CD4-positive, alpha-beta T cell treated with Interferon alpha-2 for 1 hour (primary cell): ENCODE results near the gene APH1B.
"Not testable (repeated sequence)": the region's sequence is repeated elsewhere in the genome, so short reads cannot be mapped to it uniquely, and the experiment has no call there.

ENCODE experiments used
- DNase-seq, 2 donors: peaks; one replicate each; pipeline ENCODE4 v3.0.0-alpha.2; 2020 to 2022

The APH1B gene

DNA sequence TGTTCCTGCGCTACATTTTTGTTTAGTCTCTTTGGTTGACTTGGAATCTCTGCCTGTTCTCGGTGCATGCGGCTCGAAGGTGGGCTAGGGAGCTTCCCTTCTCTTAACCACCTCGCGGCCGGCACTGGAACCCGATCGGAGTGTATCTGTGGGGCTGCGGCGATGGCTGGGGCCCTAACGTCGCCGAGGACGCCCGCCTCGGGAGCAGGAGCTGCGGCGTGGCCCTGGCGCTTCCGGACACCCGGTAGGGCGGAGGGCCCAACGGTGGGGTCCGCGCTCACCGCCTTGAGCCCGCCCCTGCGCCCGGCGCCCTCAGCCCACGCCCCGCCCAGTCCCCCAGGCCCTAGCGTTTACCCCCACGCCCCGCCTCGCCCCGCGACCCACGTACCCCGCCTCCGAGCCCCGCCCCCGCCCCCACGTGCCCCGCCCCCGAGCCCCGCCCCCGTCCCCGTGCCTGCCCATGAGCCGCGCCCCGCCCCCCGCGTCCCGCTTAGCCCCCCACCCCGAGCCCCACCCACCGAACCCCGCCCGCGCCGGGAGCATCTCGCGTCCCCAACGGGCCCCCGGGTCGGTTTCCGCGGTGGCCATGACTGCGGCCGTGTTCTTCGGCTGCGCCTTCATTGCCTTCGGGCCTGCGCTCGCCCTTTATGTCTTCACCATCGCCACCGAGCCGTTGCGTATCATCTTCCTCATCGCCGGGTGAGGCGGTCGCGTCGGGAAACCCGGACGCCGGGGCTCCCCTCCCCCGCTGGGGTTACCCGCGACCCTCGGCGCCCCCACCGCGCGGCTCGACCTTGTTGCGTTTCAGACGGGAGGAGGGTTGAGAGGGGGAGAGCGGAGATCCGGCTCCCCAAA lies at the start of gene APH1B:
Gene APH1B, plus strand, starts transcription at position 568 of the 855 bp plus-strand sequence. Its CDS starts 19 bp downstream, at position 587.
- DNase-seq, result peak; percentile 84 to 89

DNA sequence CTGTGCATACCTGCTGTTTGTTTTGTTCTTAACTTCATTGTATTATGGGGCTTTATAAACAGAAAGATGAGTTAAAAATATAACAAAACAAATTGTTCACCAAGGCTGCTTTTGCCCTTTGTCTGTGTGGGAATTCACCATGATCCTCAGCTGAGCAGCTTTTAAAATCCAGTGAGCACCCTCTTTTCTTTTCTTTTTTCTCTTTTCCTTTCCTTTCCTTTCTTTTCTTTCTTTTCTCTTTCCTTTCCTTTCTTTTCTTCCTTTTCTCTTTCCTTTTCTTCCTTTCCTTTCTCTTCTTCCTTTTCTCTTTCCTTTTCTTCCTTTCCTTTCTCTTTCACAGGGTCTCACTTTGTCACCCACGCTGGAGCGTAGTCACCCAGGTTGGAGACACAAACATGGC lies 49.7 kb upstream of the APH1B start:
- DNase-seq, result no peak

DNA sequence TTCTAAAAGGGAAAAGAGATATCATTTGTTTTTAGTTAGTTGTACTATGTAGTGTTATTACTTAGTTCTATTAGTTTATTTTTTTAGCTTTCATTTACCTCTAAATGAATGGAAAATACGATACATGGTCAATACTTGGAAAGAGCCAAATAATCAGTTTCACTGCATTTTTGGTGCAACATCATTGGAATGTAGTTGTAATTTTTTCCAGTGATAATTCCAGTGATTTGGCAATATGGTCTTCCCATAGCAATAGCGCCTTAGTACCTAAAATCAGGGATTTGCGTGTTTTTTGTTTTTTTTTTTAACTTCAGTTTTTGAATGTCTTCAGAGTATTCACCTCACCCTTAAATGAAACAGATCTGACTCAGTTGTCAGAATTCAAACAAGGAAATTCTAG lies 46.2 kb upstream of the APH1B start:
- no peak for DNase-seq

DNA sequence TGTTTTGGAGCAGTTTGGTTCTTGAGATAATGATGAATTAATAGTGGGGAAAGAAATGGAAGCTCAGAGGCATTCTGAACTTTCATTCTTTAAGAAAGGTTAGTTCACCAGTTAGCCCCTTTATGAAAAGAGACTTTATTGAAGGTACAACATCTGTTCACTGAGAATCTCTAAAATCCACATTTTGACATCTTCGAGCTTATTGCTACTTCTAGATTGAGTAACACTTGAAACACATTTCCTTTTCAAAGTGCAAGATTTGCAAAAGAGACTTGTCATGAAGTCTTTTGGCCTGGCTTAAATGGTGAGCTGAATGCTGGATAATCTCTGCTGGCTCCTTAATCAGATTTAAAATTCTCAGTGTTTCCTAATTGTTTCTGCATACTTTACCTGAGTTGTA lies 45.7 kb upstream of the APH1B start:
- no peak for DNase-seq

DNA sequence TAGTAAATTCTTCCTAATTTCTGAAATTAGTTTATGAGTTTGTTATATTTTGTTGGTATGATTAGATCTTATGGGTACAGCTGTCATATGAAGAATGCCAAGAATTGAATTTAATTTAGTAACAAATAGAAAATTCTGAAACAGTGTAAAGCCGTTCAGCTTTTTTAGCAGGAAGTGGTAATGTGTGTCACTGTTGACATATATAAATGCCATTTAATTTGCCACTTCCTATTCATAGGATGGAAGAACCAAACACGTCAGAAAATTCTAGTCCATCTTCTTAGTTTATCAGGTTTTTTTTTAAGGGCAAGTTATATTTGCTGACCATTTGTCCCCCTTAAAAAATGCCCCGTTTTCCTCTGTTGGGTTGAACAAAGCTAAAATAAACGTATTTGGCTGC lies 45.0 kb upstream of the APH1B start:
- peak in 1 of 2 donors; percentile 61 for DNase-seq

DNA sequence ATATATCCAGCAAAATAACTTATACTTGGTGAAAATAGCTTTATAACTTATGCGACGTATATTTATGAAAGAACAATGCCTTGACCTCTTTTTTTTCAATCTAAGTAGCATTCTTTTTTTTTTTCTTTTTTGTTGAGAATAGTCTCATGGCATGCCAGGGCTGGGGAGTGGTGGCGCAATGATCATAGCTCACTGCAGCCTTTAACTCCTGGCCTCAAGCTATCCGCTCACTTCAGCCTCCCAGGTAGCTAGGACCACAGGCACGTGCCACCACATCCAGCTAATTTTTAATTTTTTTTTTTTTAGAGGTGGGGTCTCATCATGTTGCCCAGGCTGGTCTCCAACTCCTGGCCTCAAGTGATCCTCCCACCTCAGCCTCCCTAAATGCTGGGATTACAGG lies 44.5 kb upstream of the APH1B start:
- DNase-seq, result no peak

DNA sequence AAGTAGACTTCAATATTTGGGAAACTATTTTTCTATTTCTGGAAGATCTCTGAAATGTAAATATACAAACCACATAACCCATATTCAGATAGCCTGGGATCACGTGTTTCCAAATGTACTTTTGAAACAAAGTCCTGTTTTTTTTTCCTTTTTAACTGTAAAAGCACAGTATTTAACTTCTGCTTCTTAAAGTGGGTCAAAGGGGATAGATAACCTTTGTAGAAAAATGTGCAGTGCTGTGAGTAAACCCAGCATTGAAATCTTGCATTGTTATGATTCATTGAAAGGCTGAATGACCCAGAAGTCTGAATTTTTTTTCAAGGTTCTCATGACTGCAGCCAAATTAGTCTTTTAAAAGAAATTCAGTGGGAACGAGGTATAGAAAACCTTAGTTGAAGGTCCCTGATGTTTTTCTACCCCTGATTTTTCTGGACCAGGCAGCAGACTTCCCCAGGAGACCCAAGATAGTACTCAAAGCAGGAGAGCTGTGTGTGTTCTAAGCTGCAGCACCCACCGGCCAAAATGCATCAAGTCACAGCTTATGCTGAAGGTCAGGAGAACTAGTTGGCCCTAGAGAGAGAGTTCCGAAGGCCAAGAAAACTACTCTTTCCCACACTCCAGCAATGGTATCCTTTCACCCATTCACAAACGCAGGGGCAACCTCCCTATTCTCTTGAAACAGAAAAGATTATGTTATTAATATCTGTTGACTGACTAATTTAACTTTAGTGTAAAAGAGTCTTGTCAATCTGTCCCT lies 43.6 kb upstream of the APH1B start:
- DNase-seq, result no peak

DNA sequence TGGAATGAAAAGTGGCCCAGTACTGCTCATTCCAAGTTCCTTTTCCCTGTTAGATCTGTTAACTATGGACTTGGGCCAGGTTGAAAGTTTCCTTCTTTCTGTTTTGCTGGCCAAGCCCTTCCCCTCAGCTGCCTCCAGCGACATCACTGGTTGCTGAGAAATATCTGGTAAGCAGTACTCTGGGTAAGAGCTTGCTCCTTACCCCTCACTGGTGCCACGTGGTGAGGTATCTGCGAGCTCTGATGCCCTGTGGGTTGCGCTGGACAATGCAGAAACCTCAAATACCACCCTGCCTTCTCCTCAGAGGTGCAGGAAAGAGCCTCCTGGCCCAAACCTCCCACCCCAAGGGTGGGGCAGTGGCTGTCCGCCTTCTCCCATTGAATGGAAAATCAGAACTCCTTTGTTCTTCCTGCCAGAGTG lies 42.9 kb upstream of the APH1B start:
- no peak for DNase-seq

DNA sequence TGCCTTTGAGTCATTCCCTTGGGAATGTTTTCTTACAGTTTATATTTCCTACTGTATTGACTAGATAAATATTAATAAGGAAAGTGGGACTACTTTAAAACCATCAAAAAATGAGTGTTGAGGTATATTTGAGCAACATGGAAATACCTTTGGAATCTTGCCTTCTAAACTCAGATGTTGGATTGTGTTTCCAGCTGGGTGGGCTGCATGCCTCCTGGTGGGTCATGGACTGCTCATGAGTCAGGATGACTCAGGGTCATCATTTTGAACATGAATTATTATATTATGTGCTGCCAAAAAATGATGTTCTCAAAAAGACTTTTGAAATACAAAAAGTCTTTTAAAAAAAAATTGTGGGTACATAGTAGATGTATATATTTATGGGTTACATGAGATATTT lies 41.1 kb upstream of the APH1B start:
- DNase-seq, result no peak

DNA sequence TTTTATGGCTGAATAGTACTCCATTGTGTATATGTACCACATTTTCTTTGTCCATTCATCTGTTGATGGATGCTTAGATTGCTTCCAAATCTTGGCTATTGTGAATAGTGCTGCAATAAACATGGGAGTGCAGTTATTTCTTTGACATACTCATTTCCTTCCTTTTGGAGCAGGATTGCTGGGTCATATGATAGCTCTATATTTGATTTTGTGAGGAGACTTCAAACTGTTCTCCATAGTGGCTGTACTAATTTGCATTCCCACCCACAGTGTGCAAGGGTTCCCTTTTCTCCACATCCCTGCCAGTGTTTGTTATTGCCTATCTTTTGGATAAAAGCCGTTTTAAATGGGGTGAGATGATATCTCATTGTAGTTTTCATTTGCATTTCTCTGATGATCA lies 40.3 kb upstream of the APH1B start:
- DNase-seq, result not testable (repeated sequence)

DNA sequence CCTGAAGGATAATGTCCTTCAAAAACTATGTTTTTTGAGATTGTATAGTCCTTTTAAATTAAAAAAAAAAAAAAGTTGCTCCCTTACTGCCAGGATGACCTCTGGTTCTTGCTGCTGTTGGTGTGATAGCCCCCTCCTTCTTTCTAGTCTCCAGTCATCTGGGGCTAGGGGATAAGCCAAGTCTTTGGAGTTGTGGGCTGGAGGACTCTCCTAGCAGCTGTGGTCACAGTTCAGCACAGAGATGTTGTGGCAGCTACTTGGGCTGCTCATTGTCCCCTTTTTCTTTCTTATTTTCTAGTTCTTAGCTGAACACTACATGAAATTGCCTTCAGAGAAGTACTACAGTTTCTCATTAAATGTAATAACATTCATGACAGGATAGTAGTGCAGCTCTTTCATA lies 39.2 kb upstream of the APH1B start:
- no peak for DNase-seq

DNA sequence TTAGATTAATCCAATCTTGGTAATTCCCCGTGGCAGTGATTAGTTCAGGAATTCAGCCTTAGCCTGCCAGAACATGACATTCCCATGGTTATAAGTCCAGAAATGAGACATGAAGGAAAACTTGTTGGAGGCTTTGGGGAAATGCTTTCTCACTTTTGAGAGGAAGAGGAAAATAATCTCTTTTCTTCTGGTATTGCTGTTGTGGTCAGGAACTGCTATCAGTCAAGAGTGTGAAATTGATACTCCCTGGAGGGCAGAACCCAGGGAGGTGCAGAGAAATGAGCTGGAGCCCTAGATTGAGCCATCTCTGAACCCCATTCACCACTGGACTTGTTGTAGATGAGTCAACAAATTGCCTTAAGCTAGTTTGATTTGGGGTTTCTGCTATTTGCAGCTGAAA lies 38.6 kb upstream of the APH1B start:
- no peak for DNase-seq

DNA sequence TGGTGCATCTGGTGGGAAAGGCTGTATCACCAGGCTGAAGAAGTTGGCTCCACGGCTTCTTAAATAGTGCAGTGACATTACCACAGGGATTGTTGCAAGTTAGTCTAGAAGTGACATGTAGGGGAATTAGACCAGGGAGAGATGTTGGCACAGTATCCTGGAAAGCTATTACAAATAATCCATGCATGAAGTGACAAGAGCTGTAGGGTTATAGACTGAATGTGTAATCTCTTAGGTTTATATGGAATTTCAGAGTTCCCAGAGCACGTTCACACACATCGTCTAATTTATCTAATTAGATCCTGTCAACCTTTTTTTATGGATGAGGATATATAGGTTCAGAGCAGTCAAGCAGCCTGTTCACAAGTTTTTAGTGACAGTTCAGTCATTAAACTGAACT lies 37.3 kb upstream of the APH1B start:
- DNase-seq, result no peak

DNA sequence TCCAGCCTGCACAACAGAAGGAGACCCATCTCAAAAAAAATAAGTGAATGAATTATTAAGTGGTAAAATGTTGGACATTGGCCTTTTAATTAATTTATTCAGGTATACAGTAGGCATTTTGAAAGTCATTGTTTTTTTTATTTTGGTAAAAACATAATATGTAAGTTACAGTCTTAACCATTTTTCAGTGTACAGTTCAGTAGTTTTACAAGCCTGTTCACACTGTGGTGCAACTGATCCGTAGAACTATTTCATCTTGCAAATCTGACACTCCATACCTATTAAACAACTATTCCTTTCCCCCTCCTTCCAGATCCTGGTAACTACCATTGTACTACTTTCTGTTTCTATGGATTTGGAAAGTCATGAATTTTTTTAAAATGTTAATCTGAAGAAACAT lies 36.1 kb upstream of the APH1B start:
- DNase-seq, result no peak

DNA sequence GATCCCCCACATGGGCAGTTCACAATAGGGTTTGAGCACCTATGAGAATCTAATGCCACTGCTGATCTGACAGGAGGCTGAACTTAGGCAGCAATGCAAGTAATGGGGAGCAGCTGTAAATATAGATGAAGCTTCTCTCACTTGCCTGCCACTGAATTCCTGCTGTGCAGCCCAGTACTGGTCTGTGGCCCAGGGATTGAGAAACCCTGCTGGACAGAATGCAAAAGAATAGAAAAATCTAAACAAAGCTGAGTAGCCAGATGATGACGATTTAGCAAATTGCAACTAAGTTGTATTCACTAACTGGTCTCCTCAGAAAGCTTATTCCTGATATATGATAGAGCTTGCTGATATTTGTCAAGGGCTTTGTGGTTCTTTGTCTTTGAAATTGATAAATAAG lies 34.3 kb upstream of the APH1B start:
- DNase-seq, result no peak

DNA sequence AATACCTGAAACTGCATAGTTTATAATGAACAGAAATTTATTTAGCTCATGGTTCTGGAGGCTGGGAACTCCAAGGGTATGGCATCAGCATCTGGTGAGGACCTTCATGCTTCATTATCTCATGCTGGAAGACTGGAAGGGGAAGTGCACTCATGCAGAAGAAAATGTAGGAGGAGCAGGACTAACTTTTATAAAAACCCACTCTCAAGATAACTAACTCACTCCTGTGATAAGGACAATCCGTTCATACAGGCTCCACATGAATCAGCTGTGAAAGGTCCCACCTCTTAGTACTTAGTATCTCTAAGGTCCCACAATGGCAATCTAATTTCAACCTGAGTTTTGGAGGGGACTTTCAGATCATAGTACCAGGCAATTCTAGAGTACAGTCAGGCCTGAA lies 33.6 kb upstream of the APH1B start:
- no peak for DNase-seq

DNA sequence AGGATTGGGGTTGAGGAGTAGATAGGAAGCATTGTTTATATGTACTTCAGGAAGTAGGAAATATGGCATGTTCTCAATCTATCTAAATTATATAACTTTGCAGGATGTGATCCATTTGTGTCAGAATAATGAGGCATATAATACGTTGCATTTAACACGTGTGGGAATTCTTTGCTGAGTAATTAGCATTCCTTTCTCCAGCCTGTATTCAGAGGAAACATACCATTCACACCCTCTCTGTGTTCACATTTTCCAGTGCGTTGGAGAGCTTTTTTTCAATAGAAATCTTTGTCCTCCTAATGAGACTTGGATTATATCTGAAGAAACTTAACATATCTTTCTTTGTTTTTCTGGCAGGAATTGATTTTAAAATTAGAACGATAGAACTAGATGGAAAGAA lies 33.0 kb upstream of the APH1B start:
- DNase-seq, result no peak

DNA sequence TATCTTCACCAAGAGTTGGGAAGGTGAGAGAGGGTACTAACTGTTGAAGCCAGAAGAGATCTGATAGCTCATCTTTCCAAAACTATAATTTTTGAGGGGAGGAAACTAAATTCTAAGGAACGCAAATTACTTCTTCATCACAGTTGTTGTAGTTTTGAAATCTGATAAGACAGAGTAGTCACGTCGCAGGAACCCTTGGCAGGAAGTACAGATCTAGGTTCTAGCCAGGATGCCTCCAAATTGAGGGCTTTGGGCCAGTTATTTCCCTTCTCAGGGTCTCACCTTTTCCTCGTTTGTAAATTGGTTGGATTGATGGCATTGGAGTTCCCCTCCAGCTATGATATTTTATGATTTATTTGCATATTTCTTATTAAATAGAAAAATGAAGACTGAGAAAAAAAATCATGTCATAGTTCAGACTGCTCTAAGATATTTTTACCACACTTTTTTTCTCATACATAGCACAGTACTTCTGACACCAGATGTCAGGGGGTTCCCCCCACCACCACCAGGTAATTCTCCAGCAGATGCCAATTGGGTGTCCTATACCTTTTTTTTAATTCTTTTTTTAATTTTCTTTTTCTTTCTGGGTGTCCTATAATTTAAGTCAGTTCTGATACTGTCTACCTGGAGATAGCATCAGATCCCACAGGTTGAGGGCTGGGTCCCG lies 32.3 kb upstream of the APH1B start:
- DNase-seq, result peak in 1 of 2 donors; percentile 27

DNA sequence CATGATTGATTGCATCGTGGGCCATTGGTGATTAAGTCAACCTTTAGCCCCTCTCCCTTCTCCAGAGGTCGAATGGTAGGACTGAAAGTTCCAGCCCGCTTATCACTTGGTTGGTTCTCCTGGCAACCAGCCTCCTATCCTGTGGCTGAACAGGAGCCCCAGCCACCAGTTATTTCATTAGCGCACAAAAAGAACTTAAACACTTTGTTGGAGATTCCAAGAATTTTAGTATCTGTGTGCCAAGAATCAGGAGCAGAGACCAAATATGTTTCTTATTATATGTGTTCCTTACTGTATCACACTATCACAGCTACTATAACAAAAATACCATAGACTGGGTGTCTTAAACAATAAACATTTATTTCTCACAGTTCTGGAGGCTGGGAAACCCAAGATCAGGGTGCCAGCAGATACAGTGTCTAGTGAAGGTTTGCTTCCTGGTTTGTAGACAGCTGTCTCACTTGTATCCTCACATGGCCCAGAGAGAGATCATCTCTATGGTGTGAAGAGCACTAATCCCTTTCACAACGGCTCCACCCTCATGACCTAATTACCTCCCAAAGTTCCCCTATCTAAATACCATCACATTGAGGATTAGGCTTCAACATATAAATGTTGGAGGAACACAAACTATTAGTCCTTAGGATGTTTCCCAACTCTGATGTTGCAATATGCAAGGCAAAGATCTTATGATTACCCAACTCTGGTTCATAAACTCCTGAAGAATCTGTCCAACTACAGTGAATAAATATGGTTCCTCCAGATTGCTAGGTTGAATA lies 30.5 kb upstream of the APH1B start:
- peak; percentile 23 to 46 for DNase-seq

DNA sequence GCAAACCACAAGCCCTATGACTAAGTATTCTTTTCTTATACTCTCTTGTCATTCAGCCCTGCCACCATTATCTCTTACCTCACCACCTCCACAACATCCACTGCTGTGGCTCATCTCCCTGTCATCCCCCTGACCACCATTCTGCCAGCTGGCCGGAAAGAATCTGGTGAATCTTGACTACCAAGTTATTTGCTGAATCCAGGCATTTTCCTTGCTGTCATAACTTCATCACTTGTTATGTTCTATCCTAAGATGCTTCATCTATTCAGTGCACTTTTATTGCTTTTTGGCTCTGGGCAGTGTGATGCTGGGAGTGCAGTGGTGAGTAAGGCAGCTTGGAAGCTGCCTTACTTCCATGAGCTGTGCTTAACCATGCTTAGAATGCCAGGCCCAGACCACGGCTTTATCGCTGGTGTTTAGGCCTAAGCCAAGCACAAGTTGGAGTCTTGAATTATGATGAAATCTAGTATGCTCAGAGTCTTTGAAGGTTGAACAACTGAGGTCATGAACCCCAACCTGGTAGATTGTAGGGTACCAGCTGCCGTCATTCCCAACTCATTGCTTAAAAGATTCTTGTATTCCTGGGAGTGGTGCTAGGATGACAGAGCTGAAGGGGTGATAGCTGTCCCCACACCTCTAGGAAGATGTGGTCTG lies 27.0 kb upstream of the APH1B start:
- no peak for DNase-seq

DNA sequence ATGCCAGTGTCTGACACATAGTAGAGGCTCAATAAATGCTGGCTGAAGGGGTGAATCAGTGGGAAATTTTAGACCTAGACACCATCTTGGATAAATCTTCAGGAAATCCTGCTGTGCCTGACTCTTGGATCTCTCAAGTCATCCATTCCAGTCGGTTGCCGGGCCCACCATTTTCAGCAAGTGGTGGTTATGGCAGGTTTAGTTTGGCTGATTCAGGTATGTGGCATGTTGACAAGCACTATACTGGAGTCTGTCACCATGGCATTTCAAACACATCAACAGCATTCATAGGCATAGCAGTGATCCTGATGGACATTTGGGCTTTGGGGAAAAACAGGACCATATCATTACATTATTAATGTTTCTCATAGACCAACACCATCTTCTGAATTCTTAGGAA lies 25.7 kb upstream of the APH1B start:
- no peak for DNase-seq

DNA sequence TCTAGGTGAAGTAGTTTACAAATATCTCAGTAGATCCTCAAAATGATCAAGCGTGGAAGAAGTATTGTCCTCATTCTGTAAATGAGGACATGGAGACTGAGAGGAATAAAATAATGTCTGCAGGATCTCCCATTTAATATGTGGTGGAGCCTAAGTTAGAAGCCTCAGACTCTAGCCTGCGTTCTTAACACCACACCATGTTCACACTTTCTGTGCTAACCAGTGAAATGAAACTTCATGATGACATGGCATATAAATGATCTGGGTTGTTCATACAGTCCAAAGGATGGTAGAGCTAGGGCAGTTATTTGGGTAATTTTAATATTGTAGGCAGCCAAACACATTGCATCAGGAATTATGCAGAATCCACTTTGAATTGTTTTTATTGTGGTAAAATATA lies 25.1 kb upstream of the APH1B start:
- no peak for DNase-seq
